Nephron (organoid): ENCODE results near the gene RBM19.

Source experiments
- H3K27ac Mint-ChIP-seq, 3 experiments: 2 replicates each; pipeline ENCODE4 v1.8.0; 2020; ENCODE audit warnings: mixed read lengths in 3 of 3, mild to moderate bottlenecking in 2 of 3, moderate library complexity in 1 of 3
- H3K27me3 Mint-ChIP-seq: 2 replicates; pipeline ENCODE4 v1.8.0; 2021; ENCODE audit warnings: low read depth, mild to moderate bottlenecking, moderate library complexity, mixed read lengths
- H3K36me3 Mint-ChIP-seq: 2 replicates; pipeline ENCODE4 v1.8.0; 2020; ENCODE audit warnings: low read depth, mixed read lengths
- H3K4me1 Mint-ChIP-seq: 2 replicates; pipeline ENCODE4 v1.8.0; 2020; ENCODE audit warnings: mixed read lengths
- H3K4me3 Mint-ChIP-seq, 3 experiments: 2 replicates each; pipeline ENCODE4 v1.8.0; 2020; ENCODE audit warnings: mild to moderate bottlenecking in 3 of 3, mixed read lengths in 3 of 3, moderate library complexity in 2 of 3
- H3K9me3 Mint-ChIP-seq: 2 replicates; pipeline ENCODE4 v1.8.0; 2020; ENCODE audit warnings: mixed read lengths
- TF ChIP-seq, protein P1 (sequence below), 3 experiments: fragments of 200-600 bp; sonication (generic); IDR thresholded peaks; one replicate each; pipeline ENCODE4 v1.5.0; 2021; ENCODE audit warnings: antibody characterized with exemption in 3 of 3; ENCODE audit not compliant: unreplicated experiment in 3 of 3

The RBM19 gene

GRCh38 chr12:113946175-113946574 is 19.9 kb downstream of the RBM19 start:
- no peaks in the 10 kb centered on the region for H3K4me1 Mint-ChIP-seq
- no peaks in the 10 kb centered on the region for H3K27me3 Mint-ChIP-seq
- TF ChIP-seq, protein P1, sequence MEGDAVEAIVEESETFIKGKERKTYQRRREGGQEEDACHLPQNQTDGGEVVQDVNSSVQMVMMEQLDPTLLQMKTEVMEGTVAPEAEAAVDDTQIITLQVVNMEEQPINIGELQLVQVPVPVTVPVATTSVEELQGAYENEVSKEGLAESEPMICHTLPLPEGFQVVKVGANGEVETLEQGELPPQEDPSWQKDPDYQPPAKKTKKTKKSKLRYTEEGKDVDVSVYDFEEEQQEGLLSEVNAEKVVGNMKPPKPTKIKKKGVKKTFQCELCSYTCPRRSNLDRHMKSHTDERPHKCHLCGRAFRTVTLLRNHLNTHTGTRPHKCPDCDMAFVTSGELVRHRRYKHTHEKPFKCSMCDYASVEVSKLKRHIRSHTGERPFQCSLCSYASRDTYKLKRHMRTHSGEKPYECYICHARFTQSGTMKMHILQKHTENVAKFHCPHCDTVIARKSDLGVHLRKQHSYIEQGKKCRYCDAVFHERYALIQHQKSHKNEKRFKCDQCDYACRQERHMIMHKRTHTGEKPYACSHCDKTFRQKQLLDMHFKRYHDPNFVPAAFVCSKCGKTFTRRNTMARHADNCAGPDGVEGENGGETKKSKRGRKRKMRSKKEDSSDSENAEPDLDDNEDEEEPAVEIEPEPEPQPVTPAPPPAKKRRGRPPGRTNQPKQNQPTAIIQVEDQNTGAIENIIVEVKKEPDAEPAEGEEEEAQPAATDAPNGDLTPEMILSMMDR (IDR thresholded peaks at IDR 0.05; ENCODE audit: unreplicated experiment in 3 of 3): no peak
- H3K36me3 Mint-ChIP-seq: peaks cover 60% of the 10 kb centered on the region
- H3K4me3 Mint-ChIP-seq: no peak overlapping the region
- H3K9me3 Mint-ChIP-seq: no peaks in the 10 kb centered on the region
- no peak overlapping the region for H3K27ac Mint-ChIP-seq

DNA sequence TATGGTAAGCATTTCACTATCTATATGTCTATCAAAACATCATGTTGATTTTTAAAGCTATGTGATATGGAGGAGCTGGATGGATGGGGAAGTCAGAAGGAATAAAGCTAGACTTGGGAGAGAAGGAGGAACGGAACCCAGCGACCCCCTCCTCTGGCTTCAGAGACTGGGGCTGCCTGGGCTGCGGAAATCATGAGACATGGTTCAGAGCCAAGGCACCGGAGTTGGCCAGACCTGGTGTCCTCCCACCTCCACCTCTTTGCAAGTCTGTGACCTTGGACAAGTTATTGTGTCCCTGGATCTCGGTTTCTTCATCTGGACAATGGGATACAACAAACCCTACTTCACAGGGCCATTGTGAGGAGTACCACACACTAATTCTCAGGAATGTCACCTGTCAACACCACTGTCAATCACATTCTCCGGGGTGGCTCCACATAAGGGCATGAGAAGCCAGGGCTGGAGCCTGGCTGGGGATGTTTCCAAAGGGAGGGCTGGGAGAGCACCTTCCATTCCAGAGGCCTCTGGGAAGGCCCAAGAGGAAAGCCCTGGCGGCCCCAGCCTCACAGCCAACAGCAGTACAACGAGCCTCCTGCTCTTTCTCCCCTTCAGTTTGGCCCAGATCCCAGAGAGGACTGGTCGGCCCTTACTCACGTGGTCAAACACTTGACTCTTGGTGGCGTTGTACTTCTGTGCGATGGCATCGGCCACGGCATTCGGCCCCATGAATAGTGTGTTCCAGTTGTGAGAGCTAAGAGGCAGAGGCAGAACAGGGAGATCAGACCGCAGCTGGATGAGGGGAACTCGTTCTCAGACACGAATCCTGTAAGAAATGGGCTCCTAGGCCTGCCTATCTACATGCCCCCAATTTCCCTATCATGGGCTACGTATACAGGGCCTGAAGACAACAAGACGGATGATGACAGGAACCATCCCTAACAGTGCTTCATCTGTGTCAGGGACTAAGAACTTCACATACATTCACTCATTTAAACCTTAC is 20.7 kb downstream of the RBM19 start:
- H3K4me1 Mint-ChIP-seq: no peaks in the 10 kb centered on the region
- TF ChIP-seq, protein P1 (IDR thresholded peaks at IDR 0.05; ENCODE audit: unreplicated experiment in 3 of 3): no peak
- no peaks in the 10 kb centered on the region for H3K27me3 Mint-ChIP-seq
- no peak overlapping the region for H3K27ac Mint-ChIP-seq
- H3K9me3 Mint-ChIP-seq: no peaks in the 10 kb centered on the region
- peaks cover 65% of the 10 kb centered on the region for H3K36me3 Mint-ChIP-seq
- H3K4me3 Mint-ChIP-seq: no peak overlapping the region

DNA sequence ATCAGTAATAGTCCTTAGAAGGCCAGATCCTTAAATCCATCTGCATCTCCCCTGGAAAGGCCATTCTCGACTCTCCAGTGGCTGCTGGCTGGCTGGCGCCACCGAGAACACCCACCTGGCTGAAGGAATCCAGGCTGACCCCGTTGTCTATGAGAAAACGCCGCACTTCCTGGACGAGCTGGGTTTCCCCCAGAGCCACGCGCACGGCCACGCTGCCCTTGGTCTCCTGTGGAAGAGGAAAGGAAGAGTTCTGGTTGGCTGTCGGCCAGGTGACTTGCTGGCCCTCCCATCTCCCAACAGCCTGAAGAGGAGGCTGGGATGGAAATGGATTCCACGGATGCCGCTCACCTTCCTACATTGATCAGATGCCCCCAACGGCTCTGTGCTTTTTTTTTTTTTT is 23.9 kb downstream of the RBM19 start:
- no peak overlapping the region for H3K27ac Mint-ChIP-seq
- no peaks in the 10 kb centered on the region for H3K9me3 Mint-ChIP-seq

DNA sequence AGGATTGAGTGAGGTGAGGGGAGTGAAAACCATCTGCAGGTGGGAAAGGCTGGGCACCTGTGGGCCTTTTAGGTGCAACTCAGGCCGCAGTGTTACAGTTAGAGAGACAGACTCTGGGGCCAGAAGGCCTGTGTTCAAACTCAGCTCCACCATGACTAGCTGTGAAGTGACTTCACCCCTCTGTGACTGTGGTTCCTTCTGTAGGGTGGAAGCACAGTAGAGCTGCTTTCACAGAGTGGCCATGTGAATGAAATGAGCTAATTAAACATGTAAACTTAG is 25.0 kb downstream of the RBM19 start:
- no peaks in the 10 kb centered on the region for H3K27me3 Mint-ChIP-seq
- no peak overlapping the region for H3K27ac Mint-ChIP-seq
- no peak overlapping the region for H3K4me3 Mint-ChIP-seq
- H3K9me3 Mint-ChIP-seq: no peaks in the 10 kb centered on the region
- TF ChIP-seq, protein P1 (IDR thresholded peaks at IDR 0.05; ENCODE audit: unreplicated experiment in 3 of 3): no peak
- H3K36me3 Mint-ChIP-seq: peaks cover 53% of the 10 kb centered on the region
- no peaks in the 10 kb centered on the region for H3K4me1 Mint-ChIP-seq

More for the DNA sequence above, 23.9 kb downstream of the RBM19 start:
- TF ChIP-seq, protein P1 (IDR thresholded peaks at IDR 0.05; ENCODE audit: unreplicated experiment in 3 of 3): no peak
- Mint-ChIP-seq H3K36me3 (peaks cover 56% of the 10 kb centered on the region), H3K4me3 (no peak overlapping the region), H3K27me3 (no peaks in the 10 kb centered on the region), H3K4me1 (no peaks in the 10 kb centered on the region)

DNA sequence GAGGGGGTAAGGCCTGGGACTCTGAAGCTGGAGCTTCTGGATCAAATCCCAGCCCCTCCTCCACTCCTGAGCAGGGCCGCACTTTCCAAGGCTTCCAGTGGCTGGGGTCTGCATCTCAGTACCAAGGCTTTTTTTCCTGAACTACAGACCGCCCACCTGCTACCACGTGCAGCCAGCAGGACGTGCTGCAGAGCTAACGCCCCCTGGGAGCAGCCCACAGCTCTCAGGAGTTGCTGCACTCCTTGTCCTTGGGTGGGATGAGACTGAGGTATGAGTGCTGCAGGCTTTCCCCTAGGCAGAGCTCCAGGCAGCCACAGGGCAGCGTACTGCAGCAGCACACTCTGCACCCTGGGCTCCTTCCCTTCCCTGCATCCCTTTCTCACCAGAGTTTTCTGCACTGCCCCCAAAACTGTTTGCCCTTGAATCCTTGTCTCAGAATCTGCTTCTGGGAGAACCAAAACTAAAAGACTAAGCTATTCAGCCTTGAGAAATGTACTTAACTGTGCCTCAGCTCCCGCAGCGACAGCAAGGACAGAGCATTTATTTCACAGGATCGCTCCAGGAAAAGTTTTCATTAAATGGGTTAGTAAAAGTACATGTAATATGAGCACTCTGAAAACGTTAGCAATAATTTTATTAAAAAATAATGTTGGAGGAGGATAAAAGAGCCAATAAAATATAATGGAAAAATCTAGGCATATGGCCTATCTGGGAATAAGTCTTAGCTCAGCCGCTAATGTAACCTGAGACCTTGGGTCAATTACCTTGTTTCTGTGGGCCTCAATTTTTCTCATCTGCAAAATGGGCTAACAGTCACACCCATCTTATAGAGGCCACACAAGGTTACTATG is 25.5 kb downstream of the RBM19 start:
- Mint-ChIP-seq H3K9me3 (no peaks in the 10 kb centered on the region), H3K4me3 (no peak overlapping the region), H3K36me3 (peaks cover 48% of the 10 kb centered on the region), H3K27me3 (no peaks in the 10 kb centered on the region), H3K27ac (no peak overlapping the region), H3K4me1 (no peaks in the 10 kb centered on the region)
- TF ChIP-seq, protein P1 (IDR thresholded peaks at IDR 0.05; ENCODE audit: unreplicated experiment in 3 of 3): no peak
